ENCODE data around the gene CHPF.

The CHPF gene

GRCh38 chr2:219497495-219498279, 45.9 kb downstream of the CHPF start:
- Histone ChIP-seq H3K4me3 (ENCODE audit: insufficient read depth, low read depth, low read length, poor library complexity, severe bottlenecking) (peak overlapping the region; percentile 86), H3K9me3 (ENCODE audit: control insufficient read depth, low read length) (no peaks in the 10 kb centered on the region), H3K27me3 (replicated peaks; ENCODE audit: control insufficient read depth, insufficient read depth, low read length, poor library complexity, severe bottlenecking) (peaks cover 40% of the 10 kb centered on the region), H3K27ac (ENCODE audit: insufficient read depth, low read length, poor library complexity, severe bottlenecking) (no peak overlapping the region), H3K4me1 (ENCODE audit: control insufficient read depth, insufficient read depth, low read length, poor library complexity, severe bottlenecking) (peaks cover 26% of the 10 kb centered on the region), H3K36me3 (ENCODE audit: control insufficient read depth, insufficient read depth, low read length) (peaks cover 5% of the 10 kb centered on the region)
- DNase-seq = peak in 1 of 3 donors; percentile 24

DNA sequence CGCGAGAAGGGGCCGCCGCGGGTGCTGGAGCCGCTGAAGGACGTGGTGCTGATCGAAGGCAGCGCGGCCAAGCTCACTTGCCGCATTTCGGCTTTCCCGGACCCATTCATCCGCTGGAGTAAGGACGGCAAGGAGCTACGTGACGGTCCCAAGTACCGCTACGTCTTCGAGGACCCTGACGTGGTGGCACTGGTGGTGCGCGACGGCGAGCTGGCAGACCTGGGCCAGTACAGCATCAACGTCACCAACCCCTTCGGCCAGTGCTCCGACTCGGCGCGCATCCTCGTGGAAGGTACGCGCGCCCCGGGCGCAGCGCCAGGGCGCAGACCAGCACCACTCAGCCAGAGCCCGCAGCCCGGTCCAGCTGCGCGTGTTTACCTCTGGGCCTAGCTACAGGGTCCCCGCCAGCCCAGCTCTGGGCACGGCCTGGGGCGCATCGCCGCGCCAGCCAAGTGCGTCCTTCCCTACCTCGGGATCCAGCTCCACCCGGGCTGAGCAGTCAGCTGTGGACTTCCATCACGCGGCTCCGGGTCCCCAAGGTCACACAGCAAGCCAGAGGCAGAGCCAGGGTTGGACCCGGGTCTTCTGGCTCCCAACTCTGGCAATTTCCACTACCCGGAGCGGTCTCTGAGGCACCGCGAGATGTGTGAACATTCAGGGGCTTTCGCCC, 46.6 kb downstream of the CHPF start:
- H3K27me3 ChIP-seq (replicated peaks; ENCODE audit: control insufficient read depth, insufficient read depth, low read length, poor library complexity, severe bottlenecking) = peaks cover 47% of the 10 kb centered on the region
- H3K36me3 ChIP-seq (ENCODE audit: control insufficient read depth, insufficient read depth, low read length) = peaks cover 5% of the 10 kb centered on the region
- DNase-seq = no peak
- no peaks in the 10 kb centered on the region for H3K9me3 ChIP-seq (ENCODE audit: control insufficient read depth, low read length)
- peaks cover 26% of the 10 kb centered on the region for H3K4me1 ChIP-seq (ENCODE audit: control insufficient read depth, insufficient read depth, low read length, poor library complexity, severe bottlenecking)
- H3K4me3 ChIP-seq (ENCODE audit: insufficient read depth, low read depth, low read length, poor library complexity, severe bottlenecking) = peak overlapping the region; percentile 86
- no peak overlapping the region for H3K27ac ChIP-seq (ENCODE audit: insufficient read depth, low read length, poor library complexity, severe bottlenecking)

- H3K27ac ChIP-seq (ENCODE audit: insufficient read depth, low read length, poor library complexity, severe bottlenecking) = no peak overlapping the region
- H3K9me3 ChIP-seq (ENCODE audit: control insufficient read depth, low read length) = no peaks in the 10 kb centered on the region
- no peak for DNase-seq
- no peaks in the 10 kb centered on the region for H3K36me3 ChIP-seq (ENCODE audit: control insufficient read depth, insufficient read depth, low read length)
- no peak overlapping the region for H3K4me3 ChIP-seq (ENCODE audit: insufficient read depth, low read depth, low read length, poor library complexity, severe bottlenecking)
- peaks cover 26% of the 10 kb centered on the region for H3K4me1 ChIP-seq (ENCODE audit: control insufficient read depth, insufficient read depth, low read length, poor library complexity, severe bottlenecking)
- peaks cover 47% of the 10 kb centered on the region for H3K27me3 ChIP-seq (replicated peaks; ENCODE audit: control insufficient read depth, insufficient read depth, low read length, poor library complexity, severe bottlenecking)
Observed at GRCh38 chr2:219496247-219496824, 47.3 kb downstream of the CHPF start.

- H3K4me3 ChIP-seq (ENCODE audit: insufficient read depth, low read depth, low read length, poor library complexity, severe bottlenecking) = no peak overlapping the region
- H3K36me3 ChIP-seq (ENCODE audit: control insufficient read depth, insufficient read depth, low read length) = no peaks in the 10 kb centered on the region
- no peak overlapping the region for H3K27ac ChIP-seq (ENCODE audit: insufficient read depth, low read length, poor library complexity, severe bottlenecking)
- peaks cover 47% of the 10 kb centered on the region for H3K27me3 ChIP-seq (replicated peaks; ENCODE audit: control insufficient read depth, insufficient read depth, low read length, poor library complexity, severe bottlenecking)
- H3K4me1 ChIP-seq (ENCODE audit: control insufficient read depth, insufficient read depth, low read length, poor library complexity, severe bottlenecking) = peaks cover 26% of the 10 kb centered on the region
- H3K9me3 ChIP-seq (ENCODE audit: control insufficient read depth, low read length) = no peaks in the 10 kb centered on the region
- peak in 2 of 3 donors; percentile 32 to 34 for DNase-seq
Observed at GRCh38 chr2:219495531-219496122, 48.0 kb downstream of the CHPF start.

DNA sequence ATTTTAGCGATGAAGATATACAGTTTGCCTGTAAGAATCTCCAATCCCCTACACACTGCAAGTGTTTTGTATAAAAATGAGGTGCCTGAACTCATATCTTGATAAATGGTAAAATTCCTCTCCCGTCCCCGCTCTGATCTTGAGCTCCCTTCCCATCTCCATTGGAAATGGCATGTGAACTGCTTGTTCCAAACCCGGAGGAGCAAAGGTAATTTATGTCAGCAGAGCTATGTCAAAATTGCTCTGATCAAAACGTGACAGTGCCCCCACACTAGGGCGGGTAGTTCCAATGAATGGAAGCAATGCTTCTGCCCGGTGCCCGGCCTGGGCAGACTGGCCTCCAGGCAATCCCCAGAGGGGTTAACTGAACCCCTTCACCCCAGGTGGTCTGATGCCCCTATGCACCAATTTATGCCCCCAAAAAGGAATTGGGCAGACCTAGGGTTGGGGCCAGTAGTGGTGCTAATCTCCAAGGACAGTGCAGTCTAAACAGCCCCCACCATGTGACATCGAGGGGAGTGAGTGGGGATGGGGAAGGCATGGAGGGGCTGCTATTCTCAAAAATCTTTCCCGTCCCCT, 48.6 kb downstream of the CHPF start:
- peaks cover 26% of the 10 kb centered on the region for H3K4me1 ChIP-seq (ENCODE audit: control insufficient read depth, insufficient read depth, low read length, poor library complexity, severe bottlenecking)
- no peak overlapping the region for H3K27ac ChIP-seq (ENCODE audit: insufficient read depth, low read length, poor library complexity, severe bottlenecking)
- no peak overlapping the region for H3K4me3 ChIP-seq (ENCODE audit: insufficient read depth, low read depth, low read length, poor library complexity, severe bottlenecking)
- peaks cover 47% of the 10 kb centered on the region for H3K27me3 ChIP-seq (replicated peaks; ENCODE audit: control insufficient read depth, insufficient read depth, low read length, poor library complexity, severe bottlenecking)
- H3K36me3 ChIP-seq (ENCODE audit: control insufficient read depth, insufficient read depth, low read length) = no peaks in the 10 kb centered on the region
- no peak for DNase-seq
- no peaks in the 10 kb centered on the region for H3K9me3 ChIP-seq (ENCODE audit: control insufficient read depth, low read length)

DNA sequence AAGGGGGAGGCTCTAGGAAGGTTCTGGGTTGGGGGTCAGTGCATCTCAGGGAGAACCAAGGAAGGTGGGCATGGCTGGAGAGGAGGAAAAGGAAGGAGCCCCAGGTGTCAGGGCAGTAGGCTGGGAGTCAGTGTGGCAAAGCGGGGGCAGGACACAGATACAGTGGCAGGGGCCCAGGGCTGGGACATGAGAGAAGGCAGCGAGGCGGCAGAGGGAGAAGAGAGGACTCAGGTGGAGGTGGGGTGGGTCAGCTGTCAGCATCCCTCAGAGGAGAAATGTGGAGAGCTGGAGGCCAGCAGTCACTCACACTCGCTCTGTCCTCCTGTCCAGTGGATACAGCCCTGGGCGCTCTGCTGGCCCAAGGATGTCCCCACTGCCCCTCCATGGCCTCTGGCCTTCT, 50.5 kb downstream of the CHPF start:
- Histone ChIP-seq H3K4me1 (ENCODE audit: control insufficient read depth, insufficient read depth, low read length, poor library complexity, severe bottlenecking) (peaks cover 16% of the 10 kb centered on the region), H3K27me3 (replicated peaks; ENCODE audit: control insufficient read depth, insufficient read depth, low read length, poor library complexity, severe bottlenecking) (peaks cover 47% of the 10 kb centered on the region), H3K9me3 (ENCODE audit: control insufficient read depth, low read length) (no peaks in the 10 kb centered on the region), H3K36me3 (ENCODE audit: control insufficient read depth, insufficient read depth, low read length) (no peaks in the 10 kb centered on the region), H3K27ac (ENCODE audit: insufficient read depth, low read length, poor library complexity, severe bottlenecking) (no peak overlapping the region), H3K4me3 (ENCODE audit: insufficient read depth, low read depth, low read length, poor library complexity, severe bottlenecking) (no peak overlapping the region)
- DNase-seq = no peak

DNA sequence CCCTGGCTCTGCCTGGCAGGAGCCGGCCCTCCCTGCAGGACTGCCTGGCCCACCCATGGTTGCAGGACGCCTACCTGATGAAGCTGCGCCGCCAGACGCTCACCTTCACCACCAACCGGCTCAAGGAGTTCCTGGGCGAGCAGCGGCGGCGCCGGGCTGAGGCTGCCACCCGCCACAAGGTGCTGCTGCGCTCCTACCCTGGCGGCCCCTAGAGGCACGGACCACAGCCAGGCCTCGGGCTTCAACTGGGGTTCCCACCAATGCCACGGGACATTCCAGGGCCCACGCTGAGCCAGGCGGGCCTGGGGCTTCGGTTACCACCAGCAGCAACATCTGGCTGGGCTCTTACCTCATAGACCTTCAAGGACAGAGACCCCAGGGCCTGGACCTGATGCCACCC, 51.0 kb downstream of the CHPF start:
- no peak overlapping the region for H3K4me3 ChIP-seq (ENCODE audit: insufficient read depth, low read depth, low read length, poor library complexity, severe bottlenecking)
- DNase-seq = no peak
- H3K36me3 ChIP-seq (ENCODE audit: control insufficient read depth, insufficient read depth, low read length) = no peaks in the 10 kb centered on the region
- peaks cover 10% of the 10 kb centered on the region for H3K4me1 ChIP-seq (ENCODE audit: control insufficient read depth, insufficient read depth, low read length, poor library complexity, severe bottlenecking)
- peaks cover 43% of the 10 kb centered on the region for H3K27me3 ChIP-seq (replicated peaks; ENCODE audit: control insufficient read depth, insufficient read depth, low read length, poor library complexity, severe bottlenecking)
- no peaks in the 10 kb centered on the region for H3K9me3 ChIP-seq (ENCODE audit: control insufficient read depth, low read length)
- no peak overlapping the region for H3K27ac ChIP-seq (ENCODE audit: insufficient read depth, low read length, poor library complexity, severe bottlenecking)

- no peak for DNase-seq
- Histone ChIP-seq H3K27ac (ENCODE audit: insufficient read depth, low read length, poor library complexity, severe bottlenecking) (no peak overlapping the region), H3K36me3 (ENCODE audit: control insufficient read depth, insufficient read depth, low read length) (no peaks in the 10 kb centered on the region), H3K4me3 (ENCODE audit: insufficient read depth, low read depth, low read length, poor library complexity, severe bottlenecking) (no peak overlapping the region), H3K4me1 (ENCODE audit: control insufficient read depth, insufficient read depth, low read length, poor library complexity, severe bottlenecking) (no peaks in the 10 kb centered on the region), H3K9me3 (ENCODE audit: control insufficient read depth, low read length) (no peaks in the 10 kb centered on the region), H3K27me3 (replicated peaks; ENCODE audit: control insufficient read depth, insufficient read depth, low read length, poor library complexity, severe bottlenecking) (peaks cover 35% of the 10 kb centered on the region)
Observed at GRCh38 chr2:219491278-219491963, 52.2 kb downstream of the CHPF start.

GRCh38 chr2:219490600-219491130, 52.9 kb downstream of the CHPF start:
- Histone ChIP-seq H3K36me3 (ENCODE audit: control insufficient read depth, insufficient read depth, low read length) (no peaks in the 10 kb centered on the region), H3K9me3 (ENCODE audit: control insufficient read depth, low read length) (no peaks in the 10 kb centered on the region), H3K27me3 (replicated peaks; ENCODE audit: control insufficient read depth, insufficient read depth, low read length, poor library complexity, severe bottlenecking) (peaks cover 32% of the 10 kb centered on the region), H3K4me3 (ENCODE audit: insufficient read depth, low read depth, low read length, poor library complexity, severe bottlenecking) (no peak overlapping the region), H3K27ac (ENCODE audit: insufficient read depth, low read length, poor library complexity, severe bottlenecking) (no peak overlapping the region), H3K4me1 (ENCODE audit: control insufficient read depth, insufficient read depth, low read length, poor library complexity, severe bottlenecking) (no peaks in the 10 kb centered on the region)
- no peak for DNase-seq

Measured in effector memory CD4-positive, alpha-beta T cell (primary cell).